GM12891 (cell line): ENCODE measurements around the gene NALCN.

Experiments
- DNase-seq: peaks from one replicate; pipeline ENCODE4 v3.0.0; 2011; ENCODE audit warnings: low spot score; ENCODE audit not compliant: insufficient read length
- FAIRE-seq: peaks from 2 replicates; lab custom pipeline; 2011; peaks lifted over from hg19 to GRCh38; lab: Jason Lieb, UNC
- PAX5 ChIP-seq: IDR thresholded peaks from 2 replicates; pipeline ENCODE4 v1.6.1; 2011; ENCODE audit warnings: low read length, moderate library complexity, mild to moderate bottlenecking; ENCODE audit not compliant: insufficient read depth, severe bottlenecking
- POLR2A ChIP-seq: IDR thresholded peaks from 2 replicates; pipeline ENCODE4 v1.6.1; 2011; ENCODE audit warnings: low read depth, low read length, control low read depth
- POLR2AphosphoS5 ChIP-seq: IDR thresholded peaks from 2 replicates; pipeline ENCODE4 v1.6.1; 2011; ENCODE audit warnings: low read depth, low read length, control low read depth
- POU2F2 ChIP-seq: IDR thresholded peaks from 2 replicates; pipeline ENCODE4 v1.6.1; 2011; ENCODE audit warnings: low read depth, mild to moderate bottlenecking, control low read depth, low read length, moderate library complexity
- SPI1 ChIP-seq: IDR thresholded peaks from 2 replicates; pipeline ENCODE4 v1.6.1; 2011; ENCODE audit warnings: low read depth, low read length, control low read depth
- TAF1 ChIP-seq: IDR thresholded peaks from 2 replicates; pipeline ENCODE4 v1.6.1; 2011; ENCODE audit warnings: low read depth, low read length, control low read depth

The NALCN gene

DNA sequence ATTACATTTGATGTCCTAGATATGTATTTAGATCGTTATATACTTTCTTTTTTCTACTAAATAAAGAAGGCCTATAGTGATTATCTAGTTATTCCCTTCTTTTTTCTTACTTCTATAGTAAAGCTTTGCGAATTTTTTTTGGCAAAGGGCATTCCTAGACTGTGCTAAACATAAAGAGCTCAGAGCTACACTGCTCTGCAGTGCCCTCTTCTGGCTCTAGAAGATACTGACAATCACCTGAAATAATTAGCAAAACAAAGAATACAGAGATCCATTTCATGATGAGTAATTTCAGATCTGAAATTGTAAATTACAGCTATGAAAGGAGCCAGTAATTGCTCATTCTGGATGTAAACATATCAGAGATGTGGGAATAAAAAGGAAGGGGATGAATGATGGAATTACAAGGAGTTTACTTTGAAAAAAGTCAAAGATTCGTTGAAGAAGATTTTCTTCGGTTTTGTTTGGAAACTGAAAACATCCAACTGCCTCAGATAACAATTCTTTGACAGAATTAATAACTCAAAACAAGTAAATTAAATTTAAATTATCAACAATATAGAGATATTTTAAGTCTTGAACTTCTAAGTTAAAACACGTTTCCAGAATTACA lies 288.5 kb downstream of the NALCN start:
- DNase-seq = peak; percentile 1
- no peak for FAIRE-seq
- TF ChIP-seq TAF1 (no peak), POLR2AphosphoS5 (no peak), SPI1 (no peak), PAX5 (no peak), POU2F2 (no peak), POLR2A (no peak)

DNA sequence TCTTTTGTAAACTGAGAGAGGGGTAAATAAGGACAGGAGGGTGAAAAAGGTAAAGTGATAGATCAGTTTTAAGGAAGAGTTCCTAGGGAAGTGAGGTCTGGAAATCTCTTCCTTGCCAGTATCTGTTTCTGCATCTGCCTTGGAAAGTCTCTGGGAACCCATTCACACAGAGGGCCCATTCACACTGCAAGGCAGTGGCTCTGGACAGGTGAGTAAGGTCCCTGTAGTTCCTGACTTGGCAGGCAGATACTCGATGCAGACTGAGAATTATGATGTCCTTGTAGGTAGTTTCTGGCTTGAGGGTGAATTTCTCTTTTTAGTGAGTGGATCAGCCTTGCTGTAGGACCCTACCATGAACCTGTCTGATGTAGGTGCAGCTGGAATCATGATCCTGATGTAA lies 293.3 kb downstream of the NALCN start:
- FAIRE-seq (no peak), DNase-seq (no peak)
- TF ChIP-seq POLR2AphosphoS5 (no peak), POU2F2 (no peak), SPI1 (no peak), TAF1 (no peak), PAX5 (no peak), POLR2A (no peak)

DNA sequence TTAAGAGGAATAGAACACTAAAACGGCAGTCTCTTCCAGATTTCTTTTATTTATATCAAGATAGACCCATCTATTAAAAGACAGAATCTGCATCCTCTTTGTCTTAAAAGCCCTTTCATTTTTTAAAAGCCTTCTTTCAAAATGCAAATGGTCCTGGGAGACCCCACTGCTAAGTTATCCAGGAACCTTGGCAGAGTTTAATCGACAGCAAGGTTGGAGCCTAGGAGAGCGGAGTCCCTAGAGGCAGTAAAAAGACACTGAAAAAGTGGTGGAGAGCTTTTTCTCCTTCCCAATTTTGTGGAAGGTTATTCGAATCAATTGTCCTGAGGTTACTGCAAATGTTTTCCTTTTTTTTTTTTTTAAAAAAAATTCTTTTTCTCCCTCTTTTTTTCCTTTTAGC lies 294.7 kb downstream of the NALCN start:
- FAIRE-seq = no peak
- no peak for DNase-seq
- TF ChIP-seq TAF1 (no peak), POLR2A (no peak), SPI1 (no peak), PAX5 (no peak), POU2F2 (no peak), POLR2AphosphoS5 (no peak)

DNA sequence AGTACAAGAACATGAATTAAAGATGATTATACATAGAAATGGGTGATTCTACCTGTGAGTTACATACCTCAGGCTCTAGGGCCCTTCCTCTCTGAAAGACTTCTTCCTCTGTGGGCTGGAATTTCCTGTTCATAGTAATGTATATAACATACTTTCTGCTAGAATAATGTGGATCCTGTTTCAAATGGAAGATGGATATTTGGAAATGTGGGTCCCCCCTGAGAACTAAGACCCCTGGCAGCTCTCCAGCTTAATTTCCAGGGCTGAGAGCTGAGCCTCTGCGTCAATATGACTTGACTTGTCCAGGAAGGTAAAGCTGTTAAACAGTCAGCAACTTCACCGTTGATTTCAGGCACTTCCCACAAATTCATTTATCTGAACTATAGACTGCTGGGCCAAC lies 296.3 kb downstream of the NALCN start:
- FAIRE-seq (no peak), DNase-seq (no peak)
- no peak for TF ChIP-seq SPI1
- TF ChIP-seq TAF1 = no peak
- no peak for TF ChIP-seq POLR2A

GRCh38 chr13:101116826-101117225 lies 299.5 kb downstream of the NALCN start:
- TF ChIP-seq POLR2AphosphoS5 = no peak
- no peak for TF ChIP-seq TAF1
- no peak for TF ChIP-seq SPI1
- TF ChIP-seq POU2F2 = no peak
- TF ChIP-seq PAX5 = no peak
- no peak for TF ChIP-seq POLR2A
- no peak for DNase-seq
- FAIRE-seq = no peak

DNA sequence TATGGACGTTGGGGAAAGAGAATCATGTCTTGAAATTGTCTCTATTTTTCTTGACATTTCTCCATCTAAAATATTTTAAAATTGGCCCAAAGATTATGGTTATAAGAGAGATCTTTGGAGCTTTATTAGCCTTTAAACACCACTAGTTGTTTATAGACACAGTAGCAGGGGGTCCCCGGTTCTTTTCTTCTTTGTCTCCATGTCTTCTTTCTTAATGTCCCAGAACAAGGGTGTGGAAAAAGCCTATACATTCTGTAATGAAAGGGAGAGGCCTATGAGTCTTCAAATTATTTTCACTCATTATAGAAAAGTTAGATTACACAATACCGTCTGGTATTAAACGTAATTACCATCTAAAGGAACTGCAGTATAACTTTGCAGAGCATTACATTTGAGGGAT lies 300.0 kb downstream of the NALCN start:
- TF ChIP-seq POLR2A = no peak
- no peak for TF ChIP-seq POLR2AphosphoS5
- no peak for TF ChIP-seq PAX5
- no peak for TF ChIP-seq SPI1
- no peak for TF ChIP-seq POU2F2
- no peak for TF ChIP-seq TAF1
- DNase-seq (no peak), FAIRE-seq (no peak)

DNA sequence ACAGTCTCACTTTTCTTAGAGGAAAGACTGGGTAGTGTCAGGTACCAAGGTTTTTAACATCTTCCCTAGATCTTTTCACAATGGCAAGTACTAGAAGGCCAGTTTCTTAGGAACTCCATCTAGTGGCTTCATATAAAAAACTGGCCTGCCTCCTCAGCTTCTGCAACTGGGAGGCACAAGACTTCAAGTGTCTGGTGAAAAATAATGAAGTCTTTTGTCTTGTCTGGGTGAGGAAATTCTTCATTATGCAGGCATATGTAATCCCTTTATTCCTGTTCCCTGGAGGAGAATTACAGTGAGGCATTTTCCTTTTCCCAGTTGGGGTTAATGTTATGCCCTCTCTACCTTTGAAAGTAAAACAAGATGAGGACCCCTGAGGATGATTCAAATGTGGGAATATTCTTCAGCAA lies 300.5 kb downstream of the NALCN start:
- FAIRE-seq = no peak
- no peak for DNase-seq
- TF ChIP-seq POU2F2 (no peak), SPI1 (no peak), TAF1 (no peak), PAX5 (no peak), POLR2AphosphoS5 (no peak), POLR2A (no peak)

- DNase-seq (no peak), FAIRE-seq (no peak)
- TF ChIP-seq PAX5 (no peak), TAF1 (no peak), POU2F2 (no peak), SPI1 (no peak), POLR2AphosphoS5 (no peak), POLR2A (no peak)
Measured at GRCh38 chr13:101111894-101112293, 304.4 kb downstream of the NALCN start.

GRCh38 chr13:101109005-101109404 lies 307.3 kb downstream of the NALCN start:
- TF ChIP-seq PAX5 = no peak
- TF ChIP-seq TAF1 = no peak
- no peak for TF ChIP-seq POLR2A
- TF ChIP-seq POLR2AphosphoS5 = no peak
- TF ChIP-seq POU2F2 = no peak
- no peak for TF ChIP-seq SPI1
- FAIRE-seq = no peak
- DNase-seq = no peak

DNA sequence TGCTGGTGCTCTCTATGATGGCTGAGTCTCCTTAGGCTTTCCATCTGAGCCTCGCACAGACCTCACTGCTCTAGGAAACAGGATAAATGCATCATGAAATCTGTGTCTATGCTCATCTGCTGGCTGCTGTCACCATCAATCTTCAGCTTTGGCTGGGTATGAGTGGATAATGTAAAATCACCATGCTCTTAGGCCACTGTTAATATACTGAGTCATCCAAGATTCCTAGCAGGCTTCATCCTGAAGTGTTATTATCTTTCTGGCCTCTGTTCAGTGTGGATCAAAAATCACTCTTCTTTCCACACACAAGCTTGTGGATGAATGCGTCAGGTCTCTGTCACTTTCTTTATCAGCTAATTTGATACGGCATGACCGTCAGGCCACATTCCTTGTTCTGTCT lies 317.4 kb downstream of the NALCN start:
- DNase-seq (no peak), FAIRE-seq (no peak)
- TF ChIP-seq TAF1 (no peak), POLR2A (no peak), POLR2AphosphoS5 (no peak), PAX5 (no peak), POU2F2 (no peak), SPI1 (no peak)
